Stomach (tissue), 4 donors: ENCODE data around the gene ZMAT2.

Experiments
- EP300 ChIP-seq: sonication (generic); formaldehyde crosslinking; IDR thresholded peaks from one replicate; pipeline ENCODE4 v1.6.1; 2017; ENCODE audit warnings: antibody characterized with exemption
- POLR2A ChIP-seq, 4 donors: fragments of 450-650 bp; IDR thresholded peaks; one replicate each; pipeline ENCODE4 v1.6.1; 2016; ENCODE audit warnings: antibody characterized with exemption in 4 of 4, control low read depth in 2 of 4, mild to moderate bottlenecking in 1 of 4, moderate library complexity in 1 of 4
- TF ChIP-seq, protein P1 (sequence below), 7 experiments: fragments of 450-650 bp in 4 of 7; fragments of 200-600 bp in 3 of 7; sonication (generic) in 3 of 7; IDR thresholded peaks; one replicate each; pipeline ENCODE4 v1.5.1; 2016 to 2019; ENCODE audit warnings: antibody characterized with exemption in 7 of 7, control low read depth in 2 of 7, mild to moderate bottlenecking in 1 of 7

DNA sequence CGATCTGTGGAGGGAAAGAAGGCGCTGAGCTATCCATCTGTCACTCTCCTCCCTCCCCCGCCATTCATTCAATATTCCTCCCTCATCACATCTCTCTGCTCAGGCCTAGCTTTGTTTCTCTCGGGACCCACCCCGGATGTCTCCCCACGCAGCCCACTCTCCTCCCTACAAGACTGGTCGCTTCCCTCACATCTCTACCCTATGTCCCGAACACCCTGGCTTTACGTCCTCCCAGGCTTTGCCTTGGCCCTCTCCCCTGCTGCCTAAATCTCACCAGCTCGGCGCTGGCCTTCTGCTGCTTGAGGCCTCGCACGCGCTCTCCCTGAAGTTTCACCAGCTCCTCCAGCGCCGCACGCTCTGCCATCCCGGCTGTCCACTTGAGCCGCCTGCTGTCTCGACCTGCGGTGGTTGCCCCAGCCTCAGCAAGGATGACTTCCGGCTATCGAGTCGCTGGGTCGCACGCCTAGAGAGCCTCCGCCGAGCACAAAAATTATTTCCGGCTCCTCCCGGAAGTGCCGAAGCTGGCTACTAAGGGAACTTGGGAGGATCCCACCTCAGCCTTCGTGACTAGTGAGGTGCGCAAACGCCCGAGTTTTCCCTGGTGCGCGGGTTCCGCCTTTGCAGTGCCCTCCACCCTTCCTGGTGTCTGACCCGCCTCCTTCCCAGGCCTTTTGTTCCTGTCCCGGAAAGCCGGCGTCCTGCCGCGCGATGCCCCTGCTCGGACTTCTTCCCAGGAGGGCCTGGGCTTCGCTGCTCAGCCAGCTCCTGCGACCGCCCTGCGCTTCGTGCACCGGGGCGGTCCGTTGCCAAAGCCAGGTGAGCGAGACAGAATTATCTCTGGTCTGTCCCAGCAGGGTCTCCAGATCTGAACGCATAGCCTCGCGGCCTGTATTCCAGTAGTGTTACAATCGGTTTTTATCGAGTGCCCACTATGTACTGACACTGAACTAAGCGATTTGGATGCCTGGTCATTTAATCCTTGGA, 9.0 kb upstream of the ZMAT2 start, which contains the start of the genes HARS1 and HARS2:
- TF ChIP-seq, protein P1, sequence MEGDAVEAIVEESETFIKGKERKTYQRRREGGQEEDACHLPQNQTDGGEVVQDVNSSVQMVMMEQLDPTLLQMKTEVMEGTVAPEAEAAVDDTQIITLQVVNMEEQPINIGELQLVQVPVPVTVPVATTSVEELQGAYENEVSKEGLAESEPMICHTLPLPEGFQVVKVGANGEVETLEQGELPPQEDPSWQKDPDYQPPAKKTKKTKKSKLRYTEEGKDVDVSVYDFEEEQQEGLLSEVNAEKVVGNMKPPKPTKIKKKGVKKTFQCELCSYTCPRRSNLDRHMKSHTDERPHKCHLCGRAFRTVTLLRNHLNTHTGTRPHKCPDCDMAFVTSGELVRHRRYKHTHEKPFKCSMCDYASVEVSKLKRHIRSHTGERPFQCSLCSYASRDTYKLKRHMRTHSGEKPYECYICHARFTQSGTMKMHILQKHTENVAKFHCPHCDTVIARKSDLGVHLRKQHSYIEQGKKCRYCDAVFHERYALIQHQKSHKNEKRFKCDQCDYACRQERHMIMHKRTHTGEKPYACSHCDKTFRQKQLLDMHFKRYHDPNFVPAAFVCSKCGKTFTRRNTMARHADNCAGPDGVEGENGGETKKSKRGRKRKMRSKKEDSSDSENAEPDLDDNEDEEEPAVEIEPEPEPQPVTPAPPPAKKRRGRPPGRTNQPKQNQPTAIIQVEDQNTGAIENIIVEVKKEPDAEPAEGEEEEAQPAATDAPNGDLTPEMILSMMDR (IDR thresholded peaks at IDR 0.05), result peak in 1 of 7 experiments; percentile 24
- TF ChIP-seq POLR2A (IDR thresholded peaks at IDR 0.05) (no peak), EP300 (no peak)
